Lower leg skin (tissue), 3 donors: Measurements from ENCODE around the gene CORIN.

ENCODE experiments used
- CTCF ChIP-seq, 3 donors: fragments of 450-650 bp; IDR thresholded peaks; one replicate each; pipeline ENCODE4 v1.5.1; 2016; ENCODE audit warnings: antibody characterized with exemption in 3 of 3, mild to moderate bottlenecking in 3 of 3, moderate library complexity in 2 of 3
- POLR2A ChIP-seq, 2 donors: fragments of 450-650 bp; IDR thresholded peaks; one replicate each; pipeline ENCODE4 v1.6.1; 2016 to 2017; ENCODE audit warnings: antibody characterized with exemption in 2 of 2, mild to moderate bottlenecking in 1 of 2, moderate library complexity in 1 of 2

GRCh38 chr4:47879458-47879857 lies 41.6 kb upstream of the CORIN start:
- TF ChIP-seq POLR2A (IDR thresholded peaks at IDR 0.05) (no peak), CTCF (IDR thresholded peaks at IDR 0.05) (no peak)
